ENCODE results near the gene GMDS.

Gene GMDS

DNA sequence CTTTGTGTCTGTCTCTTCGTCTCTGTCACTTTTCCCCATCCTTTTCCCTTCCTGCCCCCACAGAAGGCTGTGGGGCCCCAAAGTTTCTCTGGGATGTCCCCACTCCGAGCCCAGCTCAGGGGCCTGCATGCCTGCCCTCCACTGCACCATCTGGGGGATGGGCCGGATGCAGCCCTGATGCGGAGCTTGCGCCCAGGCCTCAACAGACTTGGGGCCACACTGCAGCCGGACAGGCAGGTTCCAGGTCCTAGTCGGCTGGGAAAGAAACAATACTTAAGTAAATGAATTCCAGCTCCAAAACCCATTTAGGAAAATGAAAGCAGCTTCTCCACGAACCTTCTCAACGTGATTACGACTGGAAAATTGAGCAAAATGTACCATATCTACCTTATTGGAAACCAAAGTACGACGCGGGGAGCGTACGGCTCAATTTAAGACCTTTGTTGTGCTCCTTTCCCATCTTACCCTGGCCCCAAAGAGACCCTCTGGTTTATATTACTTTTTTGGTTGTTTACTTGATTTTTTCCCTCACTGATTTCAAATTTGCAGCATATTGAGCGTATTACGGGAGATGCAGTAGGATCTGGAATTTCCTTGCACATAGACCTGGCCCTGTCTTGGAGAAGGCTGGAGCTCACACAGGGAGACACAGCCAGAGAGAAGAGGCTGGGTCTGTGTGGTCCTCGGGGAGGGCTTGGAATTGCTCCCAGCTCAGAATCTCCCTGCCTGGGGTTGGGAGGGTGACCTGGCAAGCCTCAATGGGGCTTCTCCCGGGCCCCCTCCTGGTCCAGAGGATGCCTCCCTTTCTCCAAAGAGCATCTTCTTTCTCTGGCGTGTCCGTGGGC lies 627.7 kb downstream of the GMDS start:
- no peak for DNase-seq

DNA sequence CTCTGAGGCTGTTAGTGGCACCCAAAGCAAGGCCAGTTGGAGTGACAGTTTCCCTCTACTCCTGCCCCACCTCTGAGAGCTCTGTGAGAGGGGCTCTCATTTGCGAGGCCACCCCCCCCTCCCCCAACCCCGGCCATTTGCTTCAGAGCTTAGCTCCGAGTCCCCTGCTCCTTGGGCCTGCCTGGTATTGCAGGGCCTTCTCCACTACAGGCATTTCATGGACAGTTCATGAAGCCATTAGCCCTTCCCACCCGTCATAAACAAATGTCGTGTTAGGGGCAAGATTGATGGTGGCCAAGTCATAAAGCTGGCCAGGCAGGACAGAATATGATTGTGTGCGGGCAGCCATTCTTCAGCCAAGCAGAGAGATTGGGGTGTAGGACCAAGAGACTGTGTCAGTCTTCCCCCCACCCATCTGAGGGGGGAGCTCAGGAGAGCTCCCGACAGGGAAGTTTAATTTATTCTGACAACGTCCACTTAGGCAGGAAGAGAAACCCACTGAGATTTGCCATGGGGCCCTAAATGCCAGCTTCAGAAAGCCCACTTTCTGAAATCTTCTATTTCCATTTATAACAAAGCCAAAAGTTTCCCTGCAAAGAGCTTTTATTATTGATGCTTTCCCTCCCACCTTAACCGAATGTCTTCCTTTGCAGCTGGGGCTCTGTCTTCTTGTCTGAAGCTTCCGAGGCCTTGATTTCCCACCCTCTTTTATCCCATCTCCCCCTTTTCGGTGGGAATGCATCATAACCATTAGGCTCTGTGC lies 628.5 kb downstream of the GMDS start:
- no peak for DNase-seq

DNA sequence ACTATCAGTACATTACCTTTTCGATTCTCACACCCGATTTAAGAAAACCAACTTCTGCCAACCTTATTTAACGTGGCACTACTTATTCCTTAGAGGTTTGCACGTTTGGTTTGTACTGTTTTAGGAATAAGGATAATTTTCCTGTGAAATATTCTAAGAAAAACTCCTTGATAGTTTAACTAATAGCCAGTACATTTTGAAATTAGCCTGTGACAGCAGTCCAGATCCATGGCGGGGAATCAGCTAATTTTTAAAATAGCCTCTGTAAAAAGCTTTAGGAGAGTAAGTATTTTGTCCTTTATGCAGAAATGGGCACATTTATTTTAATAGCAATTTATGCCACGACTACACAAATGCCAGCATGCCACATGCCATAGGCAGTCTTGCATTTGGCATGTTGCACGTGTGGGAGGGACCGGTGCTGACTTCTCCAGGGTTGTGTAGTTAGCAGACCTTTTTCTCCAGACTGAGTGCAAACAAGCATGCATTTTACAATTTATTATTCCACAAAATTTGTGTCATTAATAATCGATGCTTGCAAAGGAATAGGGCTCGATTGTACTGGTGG lies 629.5 kb downstream of the GMDS start:
- DNase-seq, result no peak

DNA sequence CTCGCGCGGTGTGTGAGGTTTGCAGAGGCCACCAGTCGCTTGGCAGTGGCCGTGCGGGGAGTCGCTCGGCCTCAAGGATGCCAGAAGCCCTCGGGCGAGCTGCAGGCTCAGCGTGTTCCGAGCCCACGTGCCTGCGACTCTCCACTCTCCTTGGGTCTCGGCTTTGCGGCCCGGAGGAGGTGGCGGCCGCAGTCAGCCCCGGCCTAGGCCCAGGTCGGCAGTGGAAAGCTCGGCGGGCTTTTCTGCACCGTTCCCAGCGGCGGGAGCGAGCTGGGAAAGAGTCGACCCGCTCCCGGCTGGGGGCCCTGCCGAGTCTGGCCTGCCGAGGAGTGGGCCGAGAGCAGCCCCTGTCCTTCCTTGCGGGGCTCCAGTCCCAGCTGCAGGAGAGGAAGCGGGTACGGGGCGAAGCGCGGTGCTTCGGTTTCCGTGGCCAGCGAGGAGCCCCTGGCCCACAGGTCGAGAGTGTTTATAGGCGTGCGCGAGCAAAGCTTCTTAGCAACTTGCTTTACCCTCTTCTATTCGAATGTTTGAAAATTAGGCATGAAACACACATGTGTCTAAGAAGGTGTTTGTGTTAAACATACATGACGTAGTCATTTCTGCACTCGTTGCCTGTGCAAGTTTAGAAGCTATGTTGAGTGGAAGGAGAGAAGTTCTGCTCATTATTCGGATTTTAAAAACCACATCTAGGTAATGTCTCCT lies 630.1 kb downstream of the GMDS start:
- no peak for DNase-seq

DNA sequence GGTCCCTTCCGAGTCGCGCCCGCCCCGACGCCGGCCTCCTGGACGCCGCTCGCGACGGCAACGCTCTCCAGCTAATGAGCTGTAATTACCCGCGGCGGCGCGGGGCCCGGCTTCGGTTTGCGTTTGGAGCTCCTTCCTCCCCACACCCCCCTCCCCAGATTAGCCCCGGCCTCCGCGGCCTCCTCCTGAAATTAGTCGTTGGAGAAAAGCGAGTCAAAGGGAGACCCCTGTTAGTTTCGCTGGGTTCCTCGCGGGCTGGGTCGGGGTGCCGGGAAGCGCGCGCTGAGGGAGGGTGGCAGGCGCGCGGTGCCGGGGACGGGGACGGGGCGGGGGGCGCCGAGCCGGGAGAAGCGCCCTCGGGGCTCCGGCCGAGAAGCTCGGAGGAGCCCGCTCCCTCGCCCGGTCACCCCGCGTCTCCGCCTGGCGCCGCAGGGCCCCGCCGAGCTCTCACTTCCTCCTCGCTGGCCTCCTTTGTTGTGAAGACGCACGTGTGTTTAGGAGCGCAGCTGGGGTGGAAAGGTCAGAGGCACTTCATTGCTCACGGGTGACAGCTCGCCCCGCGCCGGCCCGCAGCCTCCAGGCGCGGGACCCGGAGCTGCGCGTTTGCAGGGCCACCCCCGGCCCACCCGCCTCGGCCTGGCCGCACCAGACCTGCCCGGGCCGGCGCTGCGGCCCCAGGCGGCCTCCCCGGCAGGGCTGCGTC lies 630.8 kb downstream of the GMDS start:
- DNase-seq, result no peak

DNA sequence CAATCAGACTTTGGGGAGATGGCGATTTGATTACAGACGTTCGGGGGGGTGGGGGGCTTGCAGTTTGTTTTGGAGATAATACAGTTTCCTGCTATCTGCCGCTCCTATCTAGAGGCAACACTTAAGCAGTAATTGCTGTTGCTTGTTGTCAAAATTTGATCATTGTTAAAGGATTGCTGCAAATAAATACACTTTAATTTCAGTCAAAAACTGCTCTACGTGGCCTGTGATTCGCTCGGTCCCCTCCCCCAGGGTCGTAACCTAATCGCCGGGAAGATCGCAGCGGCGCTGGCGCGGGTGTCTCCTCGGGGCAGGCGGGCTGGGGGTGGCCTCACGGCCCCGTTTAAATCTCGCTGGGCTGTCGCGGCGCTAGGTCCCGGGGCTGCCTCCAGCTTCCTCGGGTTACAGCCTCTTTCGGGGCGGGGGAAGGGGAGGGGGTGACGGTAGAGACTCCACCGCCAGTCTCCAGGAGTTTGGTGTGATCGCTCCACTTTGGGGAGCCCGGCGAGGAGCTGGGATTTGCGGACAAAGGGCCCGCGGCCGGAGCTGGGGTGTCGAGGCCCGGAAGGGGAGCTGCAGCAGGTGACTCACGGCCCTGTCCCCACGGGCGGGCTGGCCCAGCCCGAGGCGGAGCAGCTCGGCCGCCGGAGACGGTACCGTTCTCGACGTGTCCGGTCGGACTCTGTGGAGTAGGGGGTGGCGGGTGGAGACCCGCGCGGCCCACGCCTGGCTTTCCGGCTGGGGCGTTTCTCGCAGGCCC lies 631.5 kb downstream of the GMDS start:
- DNase-seq, result no peak

DNA sequence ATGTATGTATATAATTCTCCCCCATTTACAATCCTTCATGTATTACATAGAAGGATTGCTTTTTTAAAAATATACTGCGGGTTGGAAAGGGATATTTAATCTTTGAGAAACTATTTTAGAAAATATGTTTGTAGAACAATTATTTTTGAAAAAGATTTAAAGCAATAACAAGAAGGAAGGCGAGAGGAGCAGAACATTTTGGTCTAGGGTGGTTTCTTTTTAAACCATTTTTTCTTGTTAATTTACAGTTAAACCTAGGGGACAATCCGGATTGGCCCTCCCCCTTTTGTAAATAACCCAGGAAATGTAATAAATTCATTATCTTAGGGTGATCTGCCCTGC lies 632.1 kb downstream of the GMDS start:
- DNase-seq, result no peak

DNA sequence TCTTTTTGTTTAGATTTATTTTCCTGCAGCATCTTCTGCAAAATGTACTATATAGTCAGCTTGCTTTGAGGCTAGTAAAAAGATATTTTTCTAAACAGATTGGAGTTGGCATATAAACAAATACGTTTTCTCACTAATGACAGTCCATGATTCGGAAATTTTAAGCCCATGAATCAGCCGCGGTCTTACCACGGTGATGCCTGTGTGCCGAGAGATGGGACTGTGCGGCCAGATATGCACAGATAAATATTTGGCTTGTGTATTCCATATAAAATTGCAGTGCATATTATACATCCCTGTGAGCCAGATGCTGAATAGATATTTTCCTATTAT lies 632.5 kb downstream of the GMDS start:
- peak; percentile 20 for DNase-seq

DNA sequence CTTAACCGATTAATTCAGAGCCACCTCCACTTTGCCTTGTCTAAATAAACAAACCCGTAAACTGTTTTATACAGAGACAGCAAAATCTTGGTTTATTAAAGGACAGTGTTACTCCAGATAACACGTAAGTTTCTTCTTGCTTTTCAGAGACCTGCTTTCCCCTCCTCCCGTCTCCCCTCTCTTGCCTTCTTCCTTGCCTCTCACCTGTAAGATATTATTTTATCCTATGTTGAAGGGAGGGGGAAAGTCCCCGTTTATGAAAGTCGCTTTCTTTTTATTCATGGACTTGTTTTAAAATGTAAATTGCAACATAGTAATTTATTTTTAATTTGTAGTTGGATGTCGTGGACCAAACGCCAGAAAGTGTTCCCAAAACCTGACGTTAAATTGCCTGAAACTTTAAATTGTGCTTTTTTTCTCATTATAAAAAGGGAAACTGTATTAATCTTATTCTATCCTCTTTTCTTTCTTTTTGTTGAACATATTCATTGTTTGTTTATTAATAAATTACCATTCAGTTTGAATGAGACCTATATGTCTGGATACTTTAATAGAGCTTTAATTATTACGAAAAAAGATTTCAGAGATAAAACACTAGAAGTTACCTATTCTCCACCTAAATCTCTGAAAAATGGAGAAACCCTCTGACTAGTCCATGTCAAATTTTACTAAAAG lies 633.0 kb downstream of the GMDS start:
- DNase-seq, result no peak

DNA sequence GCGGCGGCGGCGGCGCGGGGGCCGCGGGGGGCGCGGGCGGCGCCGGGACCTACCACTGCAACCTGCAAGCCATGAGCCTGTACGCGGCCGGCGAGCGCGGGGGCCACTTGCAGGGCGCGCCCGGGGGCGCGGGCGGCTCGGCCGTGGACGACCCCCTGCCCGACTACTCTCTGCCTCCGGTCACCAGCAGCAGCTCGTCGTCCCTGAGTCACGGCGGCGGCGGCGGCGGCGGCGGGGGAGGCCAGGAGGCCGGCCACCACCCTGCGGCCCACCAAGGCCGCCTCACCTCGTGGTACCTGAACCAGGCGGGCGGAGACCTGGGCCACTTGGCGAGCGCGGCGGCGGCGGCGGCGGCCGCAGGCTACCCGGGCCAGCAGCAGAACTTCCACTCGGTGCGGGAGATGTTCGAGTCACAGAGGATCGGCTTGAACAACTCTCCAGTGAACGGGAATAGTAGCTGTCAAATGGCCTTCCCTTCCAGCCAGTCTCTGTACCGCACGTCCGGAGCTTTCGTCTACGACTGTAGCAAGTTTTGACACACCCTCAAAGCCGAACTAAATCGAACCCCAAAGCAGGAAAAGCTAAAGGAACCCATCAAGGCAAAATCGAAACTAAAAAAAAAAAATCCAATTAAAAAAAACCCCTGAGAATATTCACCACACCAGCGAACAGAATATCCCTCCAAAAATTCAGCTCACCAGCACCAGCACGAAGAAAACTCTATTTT lies 633.7 kb downstream of the GMDS start:
- peak; percentile 20 for DNase-seq

DNA sequence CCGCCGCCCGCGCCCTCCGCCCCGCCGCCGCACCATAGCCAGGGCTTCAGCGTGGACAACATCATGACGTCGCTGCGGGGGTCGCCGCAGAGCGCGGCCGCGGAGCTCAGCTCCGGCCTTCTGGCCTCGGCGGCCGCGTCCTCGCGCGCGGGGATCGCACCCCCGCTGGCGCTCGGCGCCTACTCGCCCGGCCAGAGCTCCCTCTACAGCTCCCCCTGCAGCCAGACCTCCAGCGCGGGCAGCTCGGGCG lies 634.2 kb downstream of the GMDS start:
- DNase-seq, result no peak

DNA sequence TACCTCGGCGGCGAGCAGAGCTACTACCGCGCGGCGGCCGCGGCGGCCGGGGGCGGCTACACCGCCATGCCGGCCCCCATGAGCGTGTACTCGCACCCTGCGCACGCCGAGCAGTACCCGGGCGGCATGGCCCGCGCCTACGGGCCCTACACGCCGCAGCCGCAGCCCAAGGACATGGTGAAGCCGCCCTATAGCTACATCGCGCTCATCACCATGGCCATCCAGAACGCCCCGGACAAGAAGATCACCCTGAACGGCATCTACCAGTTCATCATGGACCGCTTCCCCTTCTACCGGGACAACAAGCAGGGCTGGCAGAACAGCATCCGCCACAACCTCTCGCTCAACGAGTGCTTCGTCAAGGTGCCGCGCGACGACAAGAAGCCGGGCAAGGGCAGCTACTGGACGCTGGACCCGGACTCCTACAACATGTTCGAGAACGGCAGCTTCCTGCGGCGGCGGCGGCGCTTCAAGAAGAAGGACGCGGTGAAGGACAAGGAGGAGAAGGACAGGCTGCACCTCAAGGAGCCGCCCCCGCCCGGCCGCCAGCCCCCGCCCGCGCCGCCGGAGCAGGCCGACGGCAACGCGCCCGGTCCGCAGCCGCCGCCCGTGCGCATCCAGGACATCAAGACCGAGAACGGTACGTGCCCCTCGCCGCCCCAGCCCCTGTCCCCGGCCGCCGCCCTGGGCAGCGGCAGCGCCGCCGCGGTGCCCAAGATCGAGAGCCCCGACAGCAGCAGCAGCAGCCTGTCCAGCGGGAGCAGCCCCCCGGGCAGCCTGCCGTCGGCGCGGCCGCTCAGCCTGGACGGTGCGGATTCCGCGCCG lies 634.7 kb downstream of the GMDS start:
- no peak for DNase-seq

DNA sequence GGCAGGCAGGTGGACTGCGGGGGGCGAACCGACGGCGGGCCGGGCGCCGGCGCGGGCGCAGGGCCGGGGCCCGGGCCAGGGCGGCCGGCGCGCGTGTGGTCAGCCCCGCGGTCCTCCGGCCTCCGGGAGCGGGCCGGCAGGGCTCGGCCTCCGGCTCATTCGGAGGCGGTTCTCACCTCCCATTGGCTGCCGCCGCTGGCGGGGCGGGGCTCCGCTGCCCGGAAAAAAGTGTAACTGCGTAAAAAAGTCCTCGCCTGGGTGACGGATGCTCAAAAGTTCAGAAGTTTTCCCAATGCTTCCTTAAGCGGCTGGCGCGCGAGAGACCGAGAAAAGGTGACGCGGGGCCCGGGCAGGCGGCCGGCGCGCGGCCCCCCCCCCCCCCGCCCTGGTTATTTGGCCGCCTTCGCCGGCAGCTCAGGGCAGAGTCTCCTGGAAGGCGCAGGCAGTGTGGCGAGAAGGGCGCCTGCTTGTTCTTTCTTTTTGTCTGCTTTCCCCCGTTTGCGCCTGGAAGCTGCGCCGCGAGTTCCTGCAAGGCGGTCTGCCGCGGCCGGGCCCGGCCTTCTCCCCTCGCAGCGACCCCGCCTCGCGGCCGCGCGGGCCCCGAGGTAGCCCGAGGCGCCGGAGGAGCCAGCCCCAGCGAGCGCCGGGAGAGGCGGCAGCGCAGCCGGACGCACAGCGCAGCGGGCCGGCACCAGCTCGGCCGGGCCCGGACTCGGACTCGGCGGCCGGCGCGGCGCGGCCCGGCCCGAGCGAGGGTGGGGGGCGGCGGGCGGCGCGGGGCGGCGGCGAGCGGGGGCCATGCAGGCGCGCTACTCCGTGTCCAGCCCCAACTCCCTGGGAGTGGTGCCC lies 635.5 kb downstream of the GMDS start, which contains the start of gene FOXC1:
Gene FOXC1, plus strand, starts transcription at position 268 of the 849 bp plus-strand sequence. Its CDS starts 531 bp downstream, at position 799.
- DNase-seq, result peak; percentile 37

DNA sequence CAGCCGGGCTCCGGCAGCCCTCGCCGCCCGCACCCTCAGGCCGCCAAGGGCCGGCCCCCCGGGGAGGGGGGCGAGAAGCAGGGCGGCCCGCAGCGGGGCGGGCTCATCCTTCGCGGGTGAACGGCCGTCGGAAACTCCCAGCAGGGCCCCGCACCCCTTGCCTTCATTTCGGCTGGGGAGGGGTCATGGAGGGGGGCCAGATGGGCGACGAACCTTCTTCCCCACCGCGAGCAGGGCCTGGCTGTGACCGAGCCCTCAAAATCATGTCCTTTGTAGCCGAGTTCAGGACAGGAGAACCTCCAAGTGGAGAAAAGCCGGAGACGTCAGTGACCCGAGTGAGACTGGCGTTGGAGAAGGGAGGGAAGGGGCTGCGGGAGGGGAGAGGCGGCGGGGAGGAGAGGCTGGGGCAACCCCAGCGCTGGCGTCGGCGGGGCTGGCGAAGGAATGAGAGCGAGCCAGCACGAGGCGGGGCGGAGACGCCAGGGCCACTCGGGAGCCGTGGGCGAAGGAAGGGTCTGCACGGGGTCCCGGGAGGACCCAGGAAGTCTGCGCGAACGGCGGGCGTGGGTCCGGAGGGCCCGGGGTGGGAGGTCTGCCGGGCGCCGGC lies 636.3 kb downstream of the GMDS start:
- DNase-seq, result no peak

DNA sequence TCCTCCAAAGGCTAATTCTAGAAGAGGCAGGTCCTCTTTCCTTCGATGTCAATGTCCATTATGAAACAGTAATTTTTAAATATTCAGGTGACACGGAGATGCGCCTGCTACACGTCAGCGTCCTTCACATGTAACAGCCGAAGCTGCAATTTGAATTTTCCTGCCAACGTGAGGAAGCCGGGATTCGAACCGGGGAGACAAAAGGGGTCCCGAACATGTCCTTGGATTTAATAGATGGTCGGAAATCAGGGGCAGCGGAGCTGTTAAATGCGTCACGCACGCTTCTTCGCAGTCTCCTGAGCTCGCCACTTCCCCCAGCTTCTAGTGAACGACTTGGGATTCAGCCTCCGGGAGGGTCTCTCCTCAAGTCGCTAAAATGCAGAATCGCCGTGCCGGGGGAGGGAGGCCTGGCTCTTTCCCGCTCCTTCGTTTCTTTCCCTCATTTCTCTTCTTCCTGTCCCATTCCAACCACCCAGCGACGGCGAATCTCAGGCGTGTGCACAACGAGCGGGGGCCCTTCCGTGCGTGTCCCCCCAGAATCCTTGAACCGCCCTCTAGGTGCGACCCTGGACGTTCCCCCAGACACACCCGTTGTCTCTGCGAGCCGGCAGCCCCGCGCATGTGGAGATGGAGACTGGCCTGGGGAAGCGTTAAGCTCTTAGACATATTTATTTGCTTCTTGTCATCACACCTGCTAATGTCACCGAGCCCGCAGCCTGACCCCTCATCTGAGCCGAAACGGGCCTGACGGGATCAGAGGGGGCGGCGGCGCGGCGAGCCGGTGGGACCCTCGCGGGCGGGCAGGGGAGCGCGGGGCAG lies 637.0 kb downstream of the GMDS start:
- no peak for DNase-seq

DNA sequence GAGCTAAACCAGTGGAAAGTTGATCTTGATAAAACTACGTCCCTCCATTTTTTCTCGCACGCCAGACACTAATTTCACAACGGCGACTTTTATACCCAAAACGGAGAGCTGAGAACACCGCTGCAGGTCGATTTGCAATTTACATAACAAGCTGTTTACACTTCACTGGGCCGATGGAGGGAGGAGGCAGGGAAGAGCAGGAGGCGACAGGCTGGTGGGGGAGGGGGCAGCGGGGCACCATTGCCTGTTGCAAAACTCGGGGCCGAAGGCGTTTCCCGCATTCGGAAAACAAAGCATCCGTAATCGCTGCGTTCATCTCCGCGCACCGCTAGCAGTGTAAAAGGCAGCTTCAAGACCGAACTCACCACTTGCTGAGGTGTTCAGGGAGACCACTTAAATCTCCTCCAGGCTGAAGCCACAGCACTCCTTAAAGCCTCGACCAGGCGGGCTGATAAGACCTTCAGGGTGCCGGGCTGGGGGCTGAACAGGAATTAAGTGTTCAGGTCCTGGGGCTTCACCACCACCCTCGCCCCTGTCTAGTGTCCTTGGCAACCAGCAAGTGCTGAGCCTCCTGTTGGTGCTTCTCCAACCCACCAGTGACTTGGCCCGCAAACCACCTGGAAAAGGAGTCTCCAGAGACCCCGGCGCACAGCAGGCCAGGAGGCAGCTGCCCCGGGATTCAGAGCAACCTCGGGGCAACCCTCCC lies 637.7 kb downstream of the GMDS start:
- no peak for DNase-seq
